ENCODE data around the gene MRI1.
"Not testable (repeated sequence)": the region's sequence is repeated elsewhere in the genome, so short reads cannot be mapped to it uniquely, and the experiment has no call there.

The MRI1 gene

DNA sequence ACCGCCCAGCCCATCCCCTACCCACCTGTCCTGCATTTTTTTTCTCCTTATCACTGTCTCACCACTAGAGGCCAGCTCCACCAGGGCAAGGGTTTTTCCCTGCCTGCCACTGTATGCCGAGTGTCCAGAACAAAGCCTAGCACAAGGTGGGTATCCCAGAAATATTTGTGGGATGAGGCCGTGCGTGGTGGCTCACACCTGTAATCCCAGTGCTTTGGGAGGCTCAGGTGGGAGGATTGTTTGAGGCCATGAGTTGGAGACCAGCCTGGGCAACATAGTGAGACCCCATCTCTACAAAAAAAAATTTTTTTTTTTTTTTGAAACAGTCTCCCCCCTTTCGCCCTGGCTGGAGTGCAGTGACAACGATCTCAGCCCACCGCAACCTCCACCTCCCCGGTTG lies 2.9 kb upstream of the MRI1 start:
- DNase-seq, result no peak

DNA sequence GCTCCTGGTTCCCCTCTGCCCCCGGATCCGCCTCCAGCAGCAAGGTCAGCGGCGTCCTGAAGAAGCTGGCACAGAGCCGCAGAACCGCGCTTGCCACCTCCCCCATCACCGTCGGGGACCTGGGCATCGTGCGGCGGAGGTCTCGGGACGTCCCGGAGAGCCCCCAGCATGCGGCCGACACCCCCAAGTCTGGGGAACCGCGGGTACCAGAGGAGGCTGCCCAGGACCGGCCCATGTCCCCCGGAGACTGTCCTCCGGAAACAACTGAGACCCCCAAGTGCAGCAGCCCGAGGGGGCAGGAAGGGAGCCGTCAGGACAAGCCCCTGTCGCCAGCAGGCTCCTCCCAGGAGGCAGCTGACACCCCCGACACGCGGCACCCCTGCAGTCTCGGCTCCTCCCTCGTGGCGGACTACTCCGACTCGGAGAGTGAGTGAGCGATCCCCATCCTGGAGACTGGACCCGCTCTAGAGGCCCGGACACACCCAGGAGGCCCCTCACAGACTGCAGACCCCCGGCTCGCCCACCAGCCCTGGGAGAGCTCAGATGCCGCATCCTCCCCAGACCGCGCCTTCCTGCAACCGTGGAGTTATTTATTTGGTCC lies 1.6 kb upstream of the MRI1 start:
- DNase-seq, result no peak

DNA sequence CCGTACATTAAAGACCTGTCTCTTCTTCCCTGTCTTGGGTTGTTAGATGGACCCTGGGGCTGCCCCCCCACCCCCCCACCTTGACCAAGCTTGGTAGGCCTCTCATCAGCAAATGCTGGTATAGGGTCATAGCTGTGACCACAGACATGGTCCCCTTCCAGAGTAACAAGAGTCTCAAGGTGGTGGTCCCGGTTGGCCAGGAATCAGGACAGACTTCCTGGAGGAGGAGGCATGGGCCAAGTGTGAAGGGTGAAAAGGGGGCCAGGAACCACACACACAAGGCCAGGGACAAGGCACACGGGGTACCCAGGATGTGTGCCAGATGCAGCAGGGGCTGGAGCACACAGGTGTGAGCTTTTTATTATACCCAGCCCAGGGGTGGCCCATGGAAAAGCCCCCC lies 1.1 kb upstream of the MRI1 start:
- no peak for DNase-seq

DNA sequence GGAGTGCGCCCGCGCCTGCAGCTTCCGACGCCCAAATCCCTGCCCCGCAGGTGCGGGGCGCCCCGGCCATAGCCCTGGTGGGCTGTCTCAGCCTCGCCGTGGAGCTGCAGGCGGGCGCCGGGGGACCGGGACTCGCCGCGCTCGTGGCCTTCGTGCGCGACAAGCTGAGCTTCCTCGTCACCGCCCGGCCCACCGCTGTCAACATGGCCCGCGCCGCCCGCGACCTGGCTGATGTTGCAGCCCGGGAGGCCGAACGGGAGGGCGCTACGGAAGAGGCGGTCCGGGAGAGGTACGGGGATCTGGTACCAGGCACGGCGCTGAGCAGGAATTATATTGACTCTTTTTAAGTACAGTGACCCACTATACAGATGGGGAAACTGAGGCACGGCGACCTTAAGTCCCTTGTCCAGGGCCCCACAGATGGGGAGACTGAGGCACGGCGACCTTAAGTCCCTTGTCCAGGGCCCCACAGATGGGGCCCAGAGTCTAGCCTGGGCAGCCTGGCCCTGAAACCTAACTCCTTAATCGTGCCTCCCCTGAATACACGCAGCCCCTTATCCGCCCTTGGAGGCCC lies 586 bp downstream of the MRI1 start:
- no peak for DNase-seq

DNA sequence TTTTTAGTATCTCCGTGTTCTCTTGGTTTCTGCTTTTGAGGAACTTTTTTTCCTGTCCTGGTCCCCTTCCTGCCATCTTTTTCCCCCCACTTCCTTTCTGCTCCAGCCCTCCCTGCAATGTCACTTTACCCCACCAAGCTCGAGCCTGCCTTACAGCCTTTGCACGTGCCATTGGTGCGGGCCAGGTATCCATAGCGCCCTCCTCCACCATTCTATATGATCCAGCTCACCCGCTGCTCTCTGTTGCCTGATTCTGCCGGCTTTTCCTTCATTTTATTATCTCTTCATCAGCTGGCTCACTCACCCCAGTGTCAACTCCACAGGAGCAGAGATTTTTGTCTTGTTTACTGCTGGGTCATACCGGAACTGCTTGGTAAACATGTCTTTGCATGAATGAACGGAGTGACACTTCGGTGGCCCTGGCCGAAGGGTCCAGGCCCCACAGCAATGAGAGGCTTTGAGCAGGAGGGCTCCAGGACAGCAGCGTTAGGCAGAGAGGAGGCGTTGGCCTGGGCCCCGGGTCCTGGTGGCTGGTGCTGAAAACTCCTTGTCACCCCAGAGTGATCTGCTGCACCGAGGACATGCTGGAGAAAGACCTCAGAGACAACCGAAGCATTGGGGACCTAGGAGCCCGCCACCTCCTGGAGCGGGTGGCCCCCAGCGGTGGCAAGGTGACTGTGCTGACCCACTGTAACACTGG lies 1.2 kb downstream of the MRI1 start:
- no peak for DNase-seq

DNA sequence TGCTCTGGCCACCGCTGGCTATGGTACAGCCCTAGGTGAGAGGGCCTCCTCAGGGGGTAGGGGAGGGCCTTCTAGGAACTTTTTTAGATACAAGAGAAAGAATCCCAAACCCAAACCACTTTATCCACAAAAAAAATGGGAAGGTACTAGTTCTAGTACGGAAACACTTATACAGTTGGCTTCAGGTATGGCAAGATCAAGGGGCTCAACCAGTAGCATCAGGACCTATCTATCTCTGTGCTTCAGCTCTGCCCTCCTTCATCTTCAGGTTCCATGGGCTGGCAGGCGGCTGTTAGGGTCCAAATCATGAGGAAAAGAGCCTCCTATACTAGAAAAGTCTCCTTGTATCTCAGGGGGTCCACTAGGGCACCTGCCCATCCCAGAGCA lies 1.8 kb downstream of the MRI1 start:
- no peak for DNase-seq

DNA sequence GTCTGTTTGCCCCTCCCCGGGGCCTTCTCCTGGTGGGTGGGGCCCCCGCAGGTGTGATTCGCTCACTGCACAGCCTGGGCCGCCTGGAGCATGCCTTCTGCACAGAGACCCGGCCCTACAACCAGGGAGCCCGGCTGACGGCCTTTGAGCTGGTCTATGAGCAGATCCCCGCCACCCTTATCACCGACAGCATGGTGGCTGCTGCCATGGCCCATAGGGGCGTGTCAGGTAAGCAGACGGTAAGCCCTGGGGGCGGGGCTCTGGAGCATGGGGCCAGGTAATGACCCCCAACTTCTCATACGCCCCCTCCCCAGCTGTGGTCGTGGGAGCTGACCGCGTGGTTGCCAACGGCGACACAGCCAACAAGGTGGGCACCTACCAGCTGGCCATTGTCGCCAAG lies 4.2 kb downstream of the MRI1 start:
- DNase-seq, result no peak

DNA sequence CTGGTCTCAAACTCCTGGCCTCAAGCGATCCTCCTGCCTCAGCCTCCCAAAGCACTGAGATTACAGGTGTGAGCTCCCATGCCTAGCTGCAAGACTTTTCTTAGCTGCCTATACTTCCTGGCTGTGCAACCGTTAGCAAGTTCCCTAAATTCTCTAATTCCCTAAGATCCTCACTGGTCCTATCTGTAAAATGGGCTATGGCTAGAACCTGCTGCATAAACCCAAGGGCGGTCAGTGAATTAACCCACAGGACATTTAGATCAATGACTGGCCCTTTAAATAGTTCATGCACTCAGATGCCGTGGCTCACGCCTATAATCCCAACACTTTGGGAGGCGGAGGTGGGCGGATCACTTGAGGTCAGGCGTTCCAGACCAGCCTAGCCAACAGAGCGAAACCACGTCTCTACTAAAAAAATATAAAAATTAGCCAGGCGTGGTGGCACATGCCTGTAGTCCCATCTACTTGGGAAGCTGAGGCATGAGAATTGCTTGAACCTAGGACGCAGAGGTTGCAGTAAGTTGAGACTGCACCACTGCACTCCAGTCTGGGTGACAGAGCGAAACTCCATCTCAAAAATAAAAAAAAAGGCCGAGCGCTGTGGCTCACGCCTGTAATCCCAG lies 5.8 kb downstream of the MRI1 start:
- DNase-seq, result no peak

DNA sequence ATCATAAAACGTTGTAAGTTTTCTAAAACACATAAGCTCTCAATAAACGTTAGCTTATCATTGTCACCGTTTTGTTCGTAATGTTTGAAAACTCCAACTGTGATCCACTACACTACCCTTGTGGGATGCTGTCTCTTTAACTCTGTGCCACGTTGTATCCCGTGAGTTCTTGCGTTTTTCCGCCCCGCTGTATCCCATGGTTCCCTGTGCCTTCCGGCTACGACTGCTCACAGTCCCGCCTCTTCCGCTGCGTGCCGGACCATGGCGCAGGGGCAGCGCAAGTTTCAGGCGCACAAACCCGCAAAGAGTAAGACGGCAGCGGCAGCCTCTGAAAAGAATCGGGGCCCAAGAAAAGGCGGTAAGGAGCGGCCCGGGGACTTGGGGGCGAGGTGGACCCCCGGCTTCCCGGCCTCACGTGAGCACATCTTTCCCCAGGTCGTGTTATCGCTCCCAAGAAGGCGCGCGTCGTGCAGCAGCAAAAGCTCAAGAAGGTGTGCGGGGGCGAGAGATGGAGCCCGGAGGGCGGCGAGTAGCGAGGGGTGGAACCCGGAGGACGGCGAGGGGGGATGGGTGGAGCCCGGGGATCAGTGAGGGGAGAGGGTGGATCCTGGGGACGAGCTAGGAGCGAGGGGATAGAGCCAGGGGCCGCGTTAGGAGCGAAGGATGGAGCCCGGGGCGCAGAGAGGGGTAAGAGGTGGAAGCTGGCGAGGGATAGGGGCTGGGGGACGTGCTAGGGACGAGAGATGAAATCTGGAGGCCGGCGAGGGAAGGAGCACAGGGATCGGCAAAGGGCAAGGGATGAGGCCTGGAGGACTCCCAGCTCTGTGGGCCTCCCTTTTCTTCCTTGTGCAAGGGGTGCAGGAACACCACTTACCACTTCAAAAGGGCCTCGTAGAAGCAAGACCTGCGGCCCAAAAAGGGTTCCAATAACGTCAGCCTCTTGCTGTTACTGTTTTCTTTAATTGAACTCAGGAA lies 10.2 kb downstream of the MRI1 start, which contains the start of gene C19orf53:
TSS of gene C19orf53 (plus strand) at position 240 of the 975 bp plus-strand sequence. CDS start at position 262, 22 bp downstream.
- peak; percentile 92 for DNase-seq

DNA sequence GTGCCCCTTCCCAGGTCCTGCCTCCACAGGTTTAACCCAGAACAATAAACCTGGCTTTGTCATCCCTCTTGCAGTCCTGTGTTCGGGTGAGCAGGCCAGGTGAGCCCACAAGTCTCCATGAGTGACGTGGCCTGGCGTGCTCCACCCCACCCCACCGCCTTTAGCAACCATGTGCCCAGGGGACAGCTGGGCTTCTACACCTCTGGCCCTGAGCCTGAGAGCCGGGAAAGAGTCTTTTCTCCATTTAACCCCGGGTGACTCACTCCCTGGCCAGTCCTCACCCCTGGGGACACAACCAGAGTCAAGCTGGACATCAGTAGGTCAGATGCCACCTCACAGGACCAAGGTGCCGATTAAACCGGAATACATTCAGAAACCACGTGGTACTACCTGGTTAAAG lies 14.1 kb downstream of the MRI1 start:
- no peak for DNase-seq

DNA sequence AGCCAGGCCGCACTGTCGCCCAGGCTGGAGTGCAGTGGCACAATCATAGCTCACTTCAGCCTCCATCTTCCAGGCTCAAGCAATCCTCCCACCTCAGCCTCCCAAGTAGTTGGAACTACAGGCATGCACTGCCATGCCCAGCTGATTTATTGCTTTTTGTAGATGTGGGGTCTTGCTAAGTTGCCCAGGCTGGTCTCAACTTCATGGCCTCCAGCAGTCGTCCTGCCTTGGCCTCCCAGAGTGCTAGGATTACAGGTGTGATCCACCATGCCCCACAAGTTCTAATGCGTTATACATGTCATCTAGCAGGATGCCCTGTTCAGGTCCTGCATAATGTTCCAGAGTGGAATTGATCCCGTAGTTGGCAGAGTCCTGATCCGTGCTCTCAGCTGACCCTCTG lies 14.5 kb downstream of the MRI1 start:
- DNase-seq, result no peak

DNA sequence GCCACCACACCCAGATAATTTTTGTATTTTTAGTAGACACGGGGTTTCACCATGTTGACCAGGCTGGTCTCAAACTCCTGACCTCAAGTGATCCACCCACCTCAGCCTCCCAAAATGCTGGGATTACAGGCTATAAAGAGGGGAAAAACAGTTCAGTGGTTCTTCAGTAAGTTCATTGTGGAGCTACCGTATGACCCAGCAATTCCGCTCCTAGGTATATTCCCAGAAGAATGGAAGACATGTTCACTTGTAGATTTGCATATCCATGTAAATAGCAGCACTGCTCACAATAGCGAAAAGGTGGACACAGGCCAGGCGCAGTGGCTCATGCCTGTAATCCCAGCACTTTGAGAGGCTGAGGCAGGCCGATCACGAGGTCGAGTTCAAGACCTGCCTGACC lies 15.5 kb downstream of the MRI1 start:
- not testable (repeated sequence) for DNase-seq

DNA sequence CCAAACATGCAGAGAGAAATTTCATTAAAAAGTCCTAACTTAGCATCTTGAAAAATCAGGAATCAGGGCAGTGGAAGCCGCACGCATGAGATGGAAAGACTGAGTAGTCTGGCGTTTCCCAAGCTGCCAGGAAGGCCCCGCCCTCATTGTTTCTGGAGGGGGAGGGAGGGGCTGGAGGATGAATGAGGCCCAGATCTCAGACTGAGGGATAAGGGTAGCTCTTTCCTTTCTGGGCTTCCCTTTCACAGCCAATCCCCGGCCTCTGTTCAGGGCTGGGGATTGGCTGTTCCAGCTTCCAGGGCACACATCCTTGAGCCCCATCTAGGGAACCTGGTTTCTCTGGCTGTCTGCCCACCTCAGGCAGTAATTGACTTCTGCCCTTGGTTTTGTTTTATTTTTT lies 17.2 kb downstream of the MRI1 start:
- peak; percentile 93 for DNase-seq

DNA sequence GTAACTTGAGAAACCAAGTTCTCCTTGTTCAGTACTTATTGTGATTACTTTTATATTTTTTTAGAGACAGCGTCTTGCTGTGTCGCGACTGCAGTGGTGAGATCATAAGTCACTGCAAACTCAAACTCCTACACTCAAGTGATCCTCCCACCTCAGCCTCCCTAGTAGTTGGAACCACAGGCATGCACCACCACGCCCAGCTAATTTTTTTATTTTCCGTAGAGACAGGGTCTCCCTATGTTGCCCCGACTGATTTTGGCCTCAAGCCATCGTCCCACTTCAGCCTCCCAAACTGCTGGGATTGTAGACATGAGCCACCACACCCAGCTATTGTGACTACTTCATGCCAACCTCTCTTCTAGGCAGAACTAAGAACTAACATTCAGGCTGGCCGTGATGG lies 18.2 kb downstream of the MRI1 start:
- DNase-seq, result peak; percentile 48

DNA sequence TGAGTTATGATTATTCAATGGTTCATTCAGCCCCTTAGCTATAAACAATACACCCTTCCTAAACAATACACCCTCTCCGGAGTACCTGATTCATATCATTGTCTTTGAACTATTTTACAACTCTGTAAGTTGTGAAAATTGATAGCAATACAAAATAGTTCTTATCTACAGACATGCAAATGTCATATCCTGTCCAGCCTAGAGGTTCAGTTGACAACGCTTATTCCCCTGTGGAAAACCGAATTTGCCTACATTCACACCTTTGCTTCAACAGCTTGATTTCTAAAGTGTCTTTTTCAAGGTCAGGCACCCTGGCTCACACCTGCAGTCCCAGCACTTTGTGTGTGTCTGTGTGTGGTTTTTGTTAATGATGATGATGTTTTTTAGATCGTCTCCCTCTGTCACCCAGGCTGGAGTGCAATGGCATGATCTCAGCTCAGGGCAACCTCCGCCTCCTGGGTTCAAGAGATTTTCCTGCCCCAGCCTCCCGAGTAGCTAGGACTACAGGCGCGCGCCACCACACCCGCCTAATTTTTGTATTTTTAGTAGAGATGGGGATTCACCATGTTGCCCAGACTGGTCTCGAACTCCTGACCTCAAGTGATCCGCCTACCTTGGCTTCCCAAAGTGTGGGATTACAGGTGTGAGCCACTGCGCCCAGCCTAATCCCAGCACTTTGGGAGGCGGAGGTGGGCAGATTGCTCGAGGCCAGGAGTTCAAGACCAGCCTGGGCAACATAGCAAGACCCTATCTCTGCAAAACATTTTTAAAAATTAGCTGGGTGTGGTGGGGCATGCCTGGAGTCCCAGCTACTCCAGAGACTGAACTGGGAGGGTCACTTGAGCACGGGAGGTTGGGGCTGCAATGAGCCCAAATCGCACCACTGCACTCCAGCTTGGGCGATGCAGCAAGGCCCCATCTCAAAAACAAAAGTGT lies 19.5 kb downstream of the MRI1 start:
- no peak for DNase-seq

DNA sequence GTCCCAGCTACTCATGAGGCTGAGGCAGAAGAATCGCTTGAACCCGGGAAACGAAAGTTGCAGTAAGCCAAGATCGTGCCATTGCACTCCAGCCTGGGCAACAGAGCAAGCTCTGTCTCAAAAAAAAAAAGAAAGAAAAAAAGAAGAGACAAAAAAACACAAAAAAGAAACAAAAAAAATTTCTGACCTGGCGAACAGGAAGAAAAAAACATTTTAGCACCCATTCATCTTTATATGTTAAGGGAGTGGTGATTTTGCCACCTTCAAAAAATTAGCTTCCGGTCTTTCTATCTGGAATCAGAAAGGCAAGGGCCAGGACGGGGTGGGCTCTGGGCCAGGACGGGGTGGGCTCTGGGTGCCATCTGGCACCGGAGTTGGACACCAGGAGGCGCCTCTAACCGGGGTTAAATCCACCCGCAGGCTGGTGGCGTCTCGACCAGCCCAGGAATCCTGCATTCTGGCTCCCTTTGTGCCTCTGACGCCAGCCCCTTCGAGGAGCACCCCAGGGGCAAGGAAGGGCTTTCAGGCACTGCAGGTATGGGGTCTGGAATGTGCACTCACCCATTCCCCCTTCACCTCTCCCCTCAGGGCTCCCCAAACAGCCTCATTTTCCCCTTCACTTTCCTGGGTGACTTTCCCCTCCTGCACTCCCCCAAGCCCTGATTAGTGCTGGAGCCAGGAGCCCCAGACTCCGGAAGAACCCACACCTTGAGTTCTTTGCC lies 20.6 kb downstream of the MRI1 start:
- peak; percentile 77 for DNase-seq

DNA sequence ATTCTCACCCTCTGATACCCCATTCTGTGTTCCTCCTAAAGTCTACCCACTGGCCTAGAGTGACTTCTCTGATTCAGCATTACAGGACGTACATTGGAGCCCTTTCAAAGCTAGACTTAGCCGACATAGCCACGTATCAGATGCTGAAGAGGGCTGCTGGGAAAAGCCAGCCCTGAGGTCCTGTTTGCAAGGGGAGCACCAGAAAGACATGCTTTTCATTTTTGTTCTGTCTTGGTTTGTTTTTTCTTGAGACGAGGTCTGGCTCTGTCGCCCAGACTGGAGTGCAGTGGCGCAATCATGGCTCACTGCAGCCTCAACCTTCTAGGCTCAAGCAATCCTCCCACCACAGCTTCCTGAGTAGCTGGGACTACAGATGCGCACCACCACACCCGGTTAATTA lies 24.7 kb downstream of the MRI1 start:
- peak; percentile 84 for DNase-seq

DNA sequence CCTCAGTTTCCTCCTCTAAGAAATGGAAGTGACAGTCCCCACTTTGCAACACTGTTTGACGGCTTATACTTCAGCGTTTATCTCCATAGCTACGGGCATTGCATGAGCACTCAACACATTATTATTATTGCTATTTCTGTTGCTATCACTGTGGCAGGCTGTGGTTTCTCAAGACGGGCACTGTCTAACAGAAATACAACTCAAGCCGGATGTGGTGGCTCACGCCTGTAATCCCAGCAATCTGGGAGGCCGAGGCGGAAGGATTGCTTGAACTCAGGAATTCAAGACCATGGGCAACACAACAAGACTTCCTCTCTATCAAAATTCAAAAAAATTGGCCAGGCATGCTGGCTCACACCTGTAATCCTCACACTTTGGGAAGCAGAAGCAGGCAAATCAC lies 26.0 kb downstream of the MRI1 start:
- peak; percentile 41 for DNase-seq

DNA sequence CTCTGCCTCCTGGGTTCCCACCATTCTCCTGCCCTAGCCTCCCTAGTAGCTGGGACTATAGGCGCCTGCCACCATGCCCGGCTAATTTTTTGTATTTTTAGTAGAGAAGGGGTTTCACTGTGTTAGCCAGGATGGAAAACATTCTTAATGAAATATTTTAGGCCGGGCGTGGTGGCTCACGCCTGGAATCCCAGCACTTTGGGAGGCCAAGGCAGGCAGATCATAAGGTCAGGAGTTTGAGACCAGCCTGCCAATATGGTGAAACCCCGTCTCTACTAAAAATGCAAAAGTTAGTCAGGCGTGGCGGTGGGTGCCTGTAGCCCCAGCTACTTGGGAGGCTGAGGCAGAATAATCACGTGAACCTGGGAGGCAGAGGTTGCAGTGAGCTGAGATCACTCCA lies 29.0 kb downstream of the MRI1 start:
- not testable (repeated sequence) for DNase-seq

DNA sequence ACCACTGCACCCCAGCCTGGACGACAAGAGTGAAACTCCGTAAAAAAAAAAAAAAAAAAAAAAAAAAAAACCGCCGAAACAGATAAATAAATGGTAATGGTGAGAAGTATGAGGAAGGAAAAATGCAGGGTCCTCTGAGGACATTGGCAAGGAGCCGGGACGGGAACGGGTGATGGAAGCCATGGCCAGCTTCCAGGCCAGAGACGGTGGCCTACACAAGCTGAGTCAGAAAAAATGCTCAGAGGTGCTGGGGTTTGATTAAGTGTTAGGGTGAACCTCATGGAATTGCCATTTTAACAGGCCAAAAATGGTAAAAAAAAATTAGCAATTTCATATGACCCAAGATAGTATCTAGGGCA lies 30.1 kb downstream of the MRI1 start:
- DNase-seq, result peak; percentile 97

Data from fibroblast of skin of scalp (primary cell).